HG03159 (cell line): ENCODE data around the gene PPP1R15B.

Experiments
- ATAC-seq: cut with Tn5 transposase; IDR thresholded peaks from one replicate; pipeline ENCODE4 v1.9.1; 2021; ENCODE audit warnings: mild to moderate bottlenecking, moderate library complexity; ENCODE audit not compliant: unreplicated experiment

Gene PPP1R15B

DNA sequence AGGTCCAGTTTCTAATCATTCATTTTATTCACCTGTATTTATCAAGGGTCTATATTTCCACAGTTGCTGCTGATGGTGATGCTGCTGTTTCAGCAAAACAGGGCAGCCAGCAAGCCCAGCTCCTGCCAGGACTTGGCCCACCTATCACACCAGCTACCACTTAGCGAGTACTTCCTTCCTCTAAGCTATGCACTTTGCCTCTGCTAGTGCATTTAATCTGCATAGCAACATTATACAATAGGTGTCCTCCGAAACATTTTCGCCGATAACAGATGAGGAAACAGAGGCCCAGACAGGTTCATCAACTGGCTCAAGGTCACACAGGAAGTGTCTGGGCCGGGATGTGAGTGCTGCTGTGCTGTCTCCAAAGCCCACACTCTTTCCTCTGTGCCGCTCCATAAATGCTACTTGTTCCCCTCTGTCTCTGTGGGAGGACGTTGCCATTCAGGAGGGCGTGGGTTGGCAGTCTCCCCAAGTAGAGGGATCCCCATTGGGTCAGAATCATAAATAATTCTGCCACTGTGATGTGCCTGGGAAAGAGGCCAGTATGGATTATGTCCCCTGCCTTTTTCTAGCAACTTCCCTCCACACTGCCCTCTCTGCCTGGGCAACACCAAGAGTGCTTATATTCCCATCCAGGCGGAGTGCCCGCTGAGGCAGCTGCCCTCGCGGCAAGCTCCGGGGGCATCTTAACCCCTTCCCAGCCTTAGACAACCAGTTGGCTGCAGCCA is 42.5 kb downstream of the PPP1R15B start:
- ATAC-seq, result no peak

DNA sequence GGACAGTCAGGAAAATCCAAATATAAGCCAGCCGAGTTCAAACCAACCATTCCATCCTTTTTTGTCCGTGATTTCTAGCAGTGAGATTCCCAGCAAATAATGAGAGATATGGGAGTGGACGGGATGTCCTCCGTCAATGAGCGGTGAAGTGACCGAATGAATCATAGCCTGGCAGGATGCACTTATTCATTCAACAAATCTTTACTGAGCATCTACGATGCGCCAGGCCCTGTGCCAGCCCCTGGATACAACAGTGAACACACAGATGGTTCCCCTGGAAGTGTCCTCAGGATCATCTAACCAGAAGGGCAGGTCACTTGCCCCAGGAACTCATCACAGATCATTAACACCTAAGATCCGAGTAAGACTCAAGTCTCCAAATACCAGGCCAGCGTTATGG is 43.7 kb downstream of the PPP1R15B start:
- no peak for ATAC-seq

DNA sequence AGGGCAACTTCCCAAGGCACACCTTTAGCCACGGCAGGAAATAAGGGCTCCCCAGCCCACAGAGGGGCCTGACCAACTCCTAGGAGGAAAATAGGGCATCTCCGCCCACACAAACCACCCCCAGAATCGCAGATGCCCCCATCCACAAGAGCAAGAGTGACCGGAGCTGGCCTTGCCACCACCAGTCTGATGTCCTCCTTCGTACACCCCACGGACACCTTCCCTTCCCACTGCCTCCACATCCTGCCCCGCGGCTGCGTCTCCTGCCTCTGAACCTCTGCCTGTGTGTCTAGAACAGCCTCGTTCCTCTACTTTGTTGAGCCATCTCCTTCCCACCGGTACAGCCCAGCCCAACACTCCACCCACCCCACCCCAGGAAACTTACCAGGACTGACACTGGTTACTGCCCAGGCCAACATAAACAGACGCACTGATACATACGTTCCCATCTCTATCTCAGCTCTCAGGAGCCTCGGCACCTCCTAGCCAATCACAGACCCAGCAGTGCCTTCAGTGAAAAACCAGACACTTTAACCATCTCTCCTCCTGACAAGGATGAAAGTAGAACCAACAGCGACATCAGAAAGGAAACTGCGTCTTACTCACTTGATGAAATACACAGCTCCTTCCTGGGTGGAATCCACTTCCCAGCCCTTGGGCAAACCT is 44.3 kb downstream of the PPP1R15B start:
- ATAC-seq, result no peak

DNA sequence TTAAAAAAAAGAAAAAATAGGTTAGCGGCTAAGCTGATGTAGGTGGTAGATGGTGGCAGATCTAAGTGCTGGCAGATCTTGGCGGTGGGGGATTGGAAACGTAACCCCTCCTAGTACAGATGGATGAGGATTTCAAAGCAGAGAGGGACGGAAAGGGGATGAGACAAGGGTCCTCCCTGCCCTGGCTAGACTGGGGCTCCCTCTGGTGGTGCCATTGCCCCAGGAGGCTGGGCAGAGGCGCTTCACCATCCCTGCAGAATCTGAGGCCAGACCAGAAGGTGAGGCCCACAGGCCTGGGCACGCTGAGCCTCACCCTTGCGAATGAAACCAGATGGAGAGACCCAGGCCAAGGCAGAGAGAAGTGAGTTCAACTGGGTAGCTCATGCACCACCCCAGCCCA is 44.9 kb downstream of the PPP1R15B start:
- ATAC-seq, result no peak

DNA sequence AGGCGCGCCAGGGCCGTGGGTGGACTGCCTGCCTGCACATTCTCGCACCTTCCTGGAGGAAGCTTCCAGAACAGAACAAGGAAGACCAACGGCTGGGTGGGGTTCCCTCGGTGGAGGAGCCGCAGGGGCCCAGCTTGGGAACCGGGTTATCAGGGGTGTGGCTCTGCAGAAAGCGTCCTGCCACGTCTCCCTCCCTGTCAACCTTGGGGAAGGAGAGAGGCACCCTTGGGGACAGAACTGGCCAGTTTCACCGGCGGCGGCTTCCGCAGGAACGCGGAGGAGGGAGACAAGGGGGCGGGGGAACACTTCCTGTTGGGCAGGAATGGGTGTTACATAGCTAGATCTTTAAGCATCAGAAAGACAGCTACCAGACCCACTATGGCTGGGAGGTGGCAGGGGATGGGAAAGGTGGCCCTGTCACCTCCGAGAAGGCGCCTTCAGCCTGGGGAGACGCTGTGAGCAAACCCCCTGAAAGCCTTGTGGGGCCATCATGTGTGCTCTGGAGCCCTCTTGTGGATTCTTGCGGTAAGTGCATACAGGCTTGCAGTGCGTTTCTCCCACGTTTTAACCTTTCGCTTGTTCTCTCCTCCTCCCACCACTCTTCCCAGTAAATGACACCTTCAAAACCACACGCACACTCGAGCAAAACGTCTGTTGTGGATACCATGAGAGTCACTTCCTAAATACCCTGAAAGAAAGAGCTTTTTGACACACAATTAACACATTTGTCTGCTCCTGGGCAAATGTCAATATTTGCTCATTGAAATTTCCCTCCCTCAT is 48.1 kb downstream of the PPP1R15B start:
- peak; percentile 64 for ATAC-seq

DNA sequence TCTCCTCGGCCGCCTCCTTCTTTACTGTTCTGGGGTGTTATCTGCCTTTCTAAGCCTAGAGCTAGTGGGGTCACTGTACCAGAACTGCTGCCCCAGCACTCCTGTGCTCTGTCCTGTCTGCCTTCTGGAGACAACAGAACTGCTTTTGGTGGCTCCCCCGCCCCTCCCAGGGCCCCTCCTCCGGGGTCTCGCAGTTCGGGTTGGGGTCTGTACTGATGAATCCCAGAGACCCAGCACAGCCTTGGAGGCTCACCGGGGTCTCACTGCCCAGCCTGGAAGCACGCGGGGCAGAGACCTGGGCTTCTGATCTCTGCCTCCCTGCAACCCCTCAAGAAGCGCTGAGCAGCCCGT is 48.7 kb downstream of the PPP1R15B start:
- no peak for ATAC-seq

DNA sequence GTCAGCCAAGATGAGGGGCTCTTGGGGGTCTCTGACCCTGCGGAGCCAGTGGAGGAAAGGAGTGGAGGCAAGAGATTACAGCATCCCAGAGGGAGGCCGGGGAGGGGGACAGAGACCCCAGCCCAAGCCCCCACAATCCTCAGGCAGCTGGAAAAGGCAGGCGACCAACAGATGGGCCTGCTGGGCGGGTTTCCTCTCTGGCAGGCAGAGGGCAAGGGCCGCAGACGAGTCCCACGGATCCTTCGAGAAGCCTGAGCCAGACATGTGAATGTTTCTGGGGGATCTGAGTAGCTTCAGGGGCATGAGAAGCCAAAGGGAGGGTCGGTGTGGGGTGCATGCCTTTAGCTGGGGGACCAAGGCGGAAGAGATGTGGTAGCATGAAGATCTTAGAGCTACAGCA is 49.8 kb downstream of the PPP1R15B start:
- no peak for ATAC-seq

DNA sequence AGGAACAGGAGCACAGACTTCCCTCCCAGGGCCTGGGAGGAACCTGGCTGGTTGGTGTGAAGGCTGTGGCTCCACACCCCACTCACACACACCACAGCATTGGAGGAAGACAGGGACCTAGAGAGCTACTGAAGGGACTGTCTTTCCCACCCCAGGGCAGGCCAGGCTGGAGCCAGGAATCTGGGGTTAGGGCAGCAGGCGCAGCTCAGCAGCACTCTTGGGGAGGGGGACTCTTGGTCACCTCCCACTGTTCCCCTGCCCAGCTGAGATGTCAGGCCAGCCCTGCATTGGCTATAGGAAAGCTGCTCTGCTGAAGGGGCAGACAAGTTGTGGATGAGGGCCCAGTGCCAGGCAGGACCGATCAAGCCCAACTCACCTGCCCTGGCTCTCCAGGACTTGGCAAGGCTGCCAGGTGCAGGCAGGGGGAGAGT is 50.3 kb downstream of the PPP1R15B start:
- no peak for ATAC-seq

DNA sequence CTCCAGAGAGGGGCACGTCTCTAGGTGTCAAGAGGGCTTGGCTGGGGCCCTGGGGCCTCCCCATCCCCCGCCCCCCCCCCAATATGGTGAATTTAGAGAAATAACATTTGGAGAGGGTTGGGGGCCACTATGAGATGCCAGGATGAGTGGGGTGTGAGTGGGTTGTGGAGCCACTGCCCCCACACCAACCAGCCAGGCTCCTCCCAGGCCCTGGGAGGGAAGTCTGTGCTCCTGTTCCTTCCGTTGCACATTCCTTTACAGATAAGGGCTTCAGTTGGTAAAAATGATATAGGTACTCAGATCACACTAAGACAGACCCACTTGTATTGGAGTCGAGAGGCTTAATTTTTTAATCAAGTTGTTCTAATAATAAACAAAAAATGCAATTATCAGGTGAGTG is 51.3 kb downstream of the PPP1R15B start:
- ATAC-seq, result no peak

DNA sequence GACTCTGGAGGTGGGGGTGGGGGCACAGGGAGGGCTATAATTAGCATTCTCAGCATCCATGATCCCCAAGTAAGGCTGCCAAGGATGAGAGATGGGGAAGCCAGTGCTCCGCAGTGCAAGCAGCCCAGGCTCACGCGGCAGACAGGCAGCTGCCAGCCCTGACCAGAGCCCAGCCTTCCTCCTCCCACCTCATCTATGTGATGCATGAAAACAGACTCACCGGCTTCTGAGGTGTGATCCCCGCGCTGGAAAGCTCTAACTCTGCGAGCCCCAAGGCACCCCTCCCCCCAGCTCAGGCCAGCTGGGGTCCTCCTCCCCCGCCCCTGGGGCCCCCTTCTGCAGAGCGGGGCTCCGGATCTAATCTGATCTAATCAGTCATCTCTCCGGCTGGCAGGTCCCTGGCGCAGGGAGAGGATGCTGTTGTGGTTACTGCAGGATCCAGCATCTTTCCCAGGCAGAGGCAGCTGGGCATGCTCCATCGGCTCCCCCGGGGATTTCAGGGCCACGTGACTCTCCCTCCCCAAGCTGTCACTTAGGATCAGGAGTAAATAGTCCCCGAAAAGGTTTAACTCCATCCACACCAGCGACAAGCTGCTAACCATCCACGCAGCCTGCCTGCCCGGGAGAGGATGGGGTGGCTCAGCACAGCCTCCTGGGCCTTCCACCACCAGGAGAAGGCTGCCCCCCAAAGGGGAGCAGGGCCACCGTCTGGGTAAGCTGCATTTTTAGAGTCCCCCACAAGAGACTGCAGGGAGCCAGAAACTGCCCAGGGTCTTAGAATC is 52.0 kb downstream of the PPP1R15B start, which contains the start of gene PLEKHA6:
PLEKHA6 (minus strand) TSS at position 456 of the 782 bp plus-strand sequence. CDS start 86,202 bp downstream, outside the sequence.
- ATAC-seq, result no peak

DNA sequence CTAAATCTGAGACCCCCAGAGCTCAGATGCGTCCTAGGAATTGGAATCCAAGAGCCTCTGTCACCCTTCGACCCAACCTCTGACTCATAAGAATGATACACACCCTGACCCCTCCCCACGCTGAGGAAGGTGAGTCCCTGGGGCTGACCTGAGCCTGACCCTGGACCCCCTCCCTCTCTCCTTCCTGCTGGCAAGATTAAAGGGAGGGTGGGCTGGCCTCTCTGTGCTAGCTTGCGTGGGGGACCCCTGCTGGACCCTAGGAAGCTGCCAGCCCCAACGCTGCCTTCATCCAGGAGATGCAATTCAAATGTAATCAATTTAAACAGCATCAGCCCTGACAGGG is 52.5 kb downstream of the PPP1R15B start:
- no peak for ATAC-seq

DNA sequence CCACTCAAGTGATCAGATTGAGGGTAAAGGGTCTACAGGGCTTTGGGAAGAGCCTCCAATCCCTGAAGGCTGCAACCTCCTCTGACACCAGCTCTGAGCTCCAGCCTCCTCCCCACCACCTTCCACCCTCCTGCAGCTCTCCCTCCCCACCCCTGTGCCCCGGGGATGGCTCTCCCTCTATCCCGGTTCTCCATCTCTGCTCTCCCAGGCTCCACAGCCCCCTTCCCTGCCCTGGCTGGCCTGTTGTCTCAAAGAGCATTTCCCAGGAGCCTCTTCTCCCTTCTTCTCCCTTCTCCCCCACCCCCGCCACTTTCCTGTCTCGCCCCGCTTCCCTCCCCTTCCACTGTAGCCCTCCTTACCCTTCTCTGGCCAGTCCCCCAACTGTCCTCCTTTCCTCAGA is 53.0 kb downstream of the PPP1R15B start:
- no peak for ATAC-seq

DNA sequence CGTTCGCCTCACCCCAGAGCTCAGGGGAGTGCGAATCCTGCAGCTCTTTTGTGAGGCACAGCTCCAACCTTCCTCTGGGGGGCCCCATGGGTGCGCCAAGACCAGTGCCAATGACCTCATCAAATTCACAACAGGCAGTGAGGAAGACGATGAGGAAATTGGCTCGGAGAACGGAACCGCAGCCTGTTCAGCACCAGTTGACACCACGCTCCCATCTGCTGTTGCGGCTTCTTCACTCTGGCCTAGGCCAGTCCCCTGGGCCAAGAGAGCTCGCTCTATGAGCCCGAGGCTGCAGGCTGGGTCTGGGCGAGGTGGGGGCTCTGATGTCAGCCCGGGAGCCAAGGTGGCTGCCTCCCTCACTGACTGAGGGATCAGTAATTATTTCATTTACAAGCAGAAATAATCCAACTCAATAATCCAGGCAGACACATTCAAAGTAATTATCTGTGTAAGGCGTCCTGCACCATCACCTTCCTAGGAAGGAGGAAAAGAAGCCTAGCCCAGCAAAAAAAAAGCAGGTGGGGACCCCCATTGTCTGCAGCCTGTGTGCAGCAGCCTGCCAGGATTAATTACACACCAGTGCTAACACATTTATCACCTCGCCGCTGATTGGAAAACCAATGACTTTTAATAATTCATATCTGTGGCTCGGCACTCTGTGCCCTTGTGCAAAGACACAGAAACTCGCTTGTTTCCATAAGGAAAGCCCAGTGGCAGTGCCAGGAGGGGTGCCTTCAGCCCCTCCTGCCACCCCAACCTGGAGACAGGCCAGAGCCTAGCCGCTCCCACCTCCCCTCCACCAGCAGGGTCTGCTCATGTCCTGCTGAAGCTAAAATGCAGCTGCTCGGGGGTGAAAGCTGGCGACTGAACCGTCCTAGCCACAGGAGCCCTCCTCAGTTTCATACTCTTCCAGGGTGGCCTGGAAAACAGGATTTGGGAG is 53.8 kb downstream of the PPP1R15B start:
- no peak for ATAC-seq

DNA sequence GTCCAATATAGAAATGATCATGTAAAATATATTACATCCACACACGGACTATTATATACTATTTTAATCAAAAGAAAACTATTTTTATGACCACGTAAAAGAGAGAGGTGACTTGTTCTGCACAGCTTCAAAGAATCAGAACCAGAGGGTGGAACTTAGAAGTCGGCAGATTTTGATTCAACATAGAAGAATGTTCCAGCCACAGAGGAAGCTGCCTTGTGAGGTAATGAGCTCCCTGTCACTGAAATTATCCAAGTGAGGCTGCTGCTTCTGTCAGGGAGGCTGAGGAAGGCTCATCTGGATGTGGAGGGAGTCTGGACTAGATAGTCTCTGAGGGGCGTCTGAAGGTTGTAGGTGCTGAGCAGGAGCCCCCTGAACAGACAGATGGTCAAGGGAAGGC is 54.6 kb downstream of the PPP1R15B start:
- ATAC-seq, result no peak

DNA sequence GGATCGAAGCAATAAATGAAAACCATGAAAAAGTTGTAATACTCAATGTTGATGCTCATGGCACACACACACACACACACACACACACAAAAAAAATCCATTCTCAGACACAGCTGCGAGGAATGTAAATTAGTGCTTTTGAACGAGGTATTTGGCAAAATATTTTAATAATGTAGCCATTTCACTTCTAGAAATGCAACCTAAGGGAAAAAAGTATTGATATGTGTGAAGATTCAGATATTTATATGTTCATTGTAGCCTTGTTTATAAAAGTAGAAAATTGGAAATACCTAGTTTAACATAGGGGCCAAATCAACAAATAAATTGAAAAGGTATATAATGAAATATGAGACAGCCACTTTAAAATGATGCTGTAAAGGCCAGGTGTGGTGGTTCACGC is 55.7 kb downstream of the PPP1R15B start:
- no peak for ATAC-seq

DNA sequence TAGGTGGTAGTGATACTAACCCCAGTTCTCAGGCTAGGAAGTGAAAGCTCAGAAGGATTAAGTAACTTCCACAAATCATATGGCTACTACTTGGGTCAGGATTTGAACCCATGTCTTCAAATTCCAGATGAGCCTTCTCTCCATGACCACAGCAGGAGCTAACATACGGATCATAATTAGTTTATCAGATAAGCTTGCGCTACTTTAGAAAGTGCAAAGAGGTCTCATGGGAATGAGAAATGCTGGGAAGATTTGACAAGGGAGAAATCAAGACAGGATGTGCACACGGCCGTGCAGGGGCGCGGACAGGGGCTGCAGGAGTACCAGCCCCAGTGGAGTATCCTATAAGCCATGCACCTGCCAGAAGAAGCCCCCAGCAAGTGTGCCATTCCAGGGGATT is 57.0 kb downstream of the PPP1R15B start:
- ATAC-seq, result no peak
